Upper lobe of left lung (tissue), 6 donors: Measurements from ENCODE around the gene PTGDR2. TPM values are rescaled to one million over a fixed set of nuclear protein-coding genes. Genes with fewer than 3 reads are reported as not detected.

Source experiments
- ATAC-seq, 2 donors: fragments of 200-7000 bp; cut with Tn5 transposase; one replicate each; pipeline ENCODE4 v1.9.1; 2022; ENCODE audit warnings: mild to moderate bottlenecking in 2 of 2, moderate library complexity in 2 of 2; ENCODE audit not compliant: low FRiP score in 2 of 2
- DNase-seq, 2 donors: peaks; one replicate each; pipeline ENCODE4 v3.0.0-alpha.2; 2019 to 2020
- H3K27ac ChIP-seq, 4 donors: fragments of 200-600 bp; sonication (generic); one replicate each; pipeline ENCODE4 v1.5.1; 2016 to 2019
- H3K27me3 ChIP-seq, 4 donors: fragments of 200-600 bp; sonication (generic); one replicate each; pipeline ENCODE4 v1.5.1; 2017 to 2019
- H3K36me3 ChIP-seq, 4 donors: fragments of 200-600 bp; sonication (generic); one replicate each; pipeline ENCODE4 v1.5.1; 2016 to 2019
- H3K4me1 ChIP-seq, 4 donors: fragments of 200-600 bp; sonication (generic); one replicate each; pipeline ENCODE4 v1.5.1; 2018 to 2019
- H3K4me3 ChIP-seq, 4 donors: fragments of 200-600 bp; sonication (generic); one replicate each; pipeline ENCODE4 v1.5.1; 2017 to 2019; ENCODE audit warnings: mild to moderate bottlenecking in 2 of 4, moderate library complexity in 1 of 4
- H3K9me3 ChIP-seq, 4 donors: fragments of 200-600 bp; sonication (generic); one replicate each; pipeline ENCODE4 v1.5.1; 2018 to 2019
- CTCF ChIP-seq, 6 experiments: fragments of 450-650 bp in 4 of 6; fragments of 200-600 bp in 2 of 6; sonication (generic) in 2 of 6; IDR thresholded peaks; one replicate each; pipeline ENCODE4 v1.5.1; 2016 to 2019; ENCODE audit warnings: antibody characterized with exemption in 6 of 6
- EP300 ChIP-seq, 4 donors: sonication (generic); formaldehyde crosslinking; IDR thresholded peaks; one replicate each; pipeline ENCODE4 v1.5.1; 2017; ENCODE audit warnings: antibody characterized with exemption in 4 of 4, control low read depth in 2 of 4
- POLR2A ChIP-seq, 4 donors: fragments of 450-650 bp; IDR thresholded peaks; one replicate each; pipeline ENCODE4 v1.5.1; 2016 to 2017; ENCODE audit warnings: antibody characterized with exemption in 4 of 4, mild to moderate bottlenecking in 2 of 4
- POLR2AphosphoS5 ChIP-seq, 2 donors: sonication (generic); formaldehyde crosslinking; IDR thresholded peaks; one replicate each; pipeline ENCODE4 v1.5.1; 2017; ENCODE audit warnings: antibody characterized with exemption in 2 of 2
- WGBS, 2 donors: methylation state at CpG; one replicate each; pipeline ENCODE4 v1.1.5; 2017 to 2018; 5-methylcytosine and 5-hydroxymethylcytosine counted together
- total RNA-seq, 6 donors: library from RNA; depleted of rRNA in 4 of 6; stranded (reverse); fragments of >200 nt in 4 of 6; gene quantifications; one replicate each; pipeline versions ENCODE4 v1.1.0 to v1.2.1, GENCODE V29; 2016 to 2021
- donor health status: DM: no; HTN: no; CAD: no; lungs with moderate emphysema.
- donor health status: DM: no; HTN: yes; CAD: no; lungs with severe emphysema.

The PTGDR2 gene
- 1 to 10 TPM in 3 of 6 donors, under 1 TPM in 1, not detected in 2; 0.49 to 1.5 (median 1.1) TPM for total RNA-seq

GRCh38 chr11:60855726-60856633 is at the start of gene PTGDR2:
PTGDR2 (minus strand) TSS chr11:60855950; CDS start chr11:60853722, 2,228 bp downstream.
- no peak for TF ChIP-seq POLR2A (IDR thresholded peaks at IDR 0.05)
- TF ChIP-seq EP300 (IDR thresholded peaks at IDR 0.05), result no peak
- TF ChIP-seq CTCF (IDR thresholded peaks at IDR 0.05), result no peak
- no peak for TF ChIP-seq POLR2AphosphoS5 (IDR thresholded peaks at IDR 0.05)
- H3K9me3 ChIP-seq, result no peaks in the 10 kb centered on the region
- no peak for ATAC-seq
- no peak within 1 kb of the TSS for H3K27ac ChIP-seq
- no peaks in the 10 kb centered on the region for H3K4me1 ChIP-seq
- peaks cover 0 to 22% (median 8%) of the 10 kb centered on the region in 4 donors for H3K36me3 ChIP-seq
- H3K4me3 ChIP-seq, result no peak within 1 kb of the TSS
- no peaks in the 10 kb centered on the region for H3K27me3 ChIP-seq
- DNase-seq, result no peak
- WGBS, 2 donors, result 33 to 47% methylated on average over 14 of the region's 14 CpGs

GRCh38 chr11:60905047-60905446 is 49.3 kb upstream of the PTGDR2 start:
- Histone ChIP-seq H3K36me3 (peaks cover 25 to 37% (median 34%) of the 10 kb centered on the region in 4 donors), H3K4me3 (peak overlapping the region in 3 of 4 donors; percentile 88 to 96 (median 95)), H3K4me1 (peaks cover 15 to 26% (median 19%) of the 10 kb centered on the region in 4 donors), H3K27ac (peak overlapping the region in 1 of 4 donors; percentile 94), H3K27me3 (no peaks in the 10 kb centered on the region), H3K9me3 (no peaks in the 10 kb centered on the region)
- WGBS, 2 donors, result 39 to 50% methylated on average over 6 of the region's 6 CpGs
- TF ChIP-seq CTCF (IDR thresholded peaks at IDR 0.05), result no peak
- no peak for TF ChIP-seq POLR2A (IDR thresholded peaks at IDR 0.05)
- no peak for TF ChIP-seq EP300 (IDR thresholded peaks at IDR 0.05)
- TF ChIP-seq POLR2AphosphoS5 (IDR thresholded peaks at IDR 0.05), result no peak
- DNase-seq (no peak), ATAC-seq (no peak)

- ATAC-seq, result no peak
- 86 to 91% methylated on average over 10 to 11 of the region's 11 CpGs for WGBS, 2 donors
- Histone ChIP-seq H3K9me3 (no peaks in the 10 kb centered on the region), H3K27ac (no peak overlapping the region), H3K27me3 (no peaks in the 10 kb centered on the region), H3K36me3 (peaks cover 40 to 59% (median 53%) of the 10 kb centered on the region in 4 donors), H3K4me1 (peaks cover 15 to 26% (median 19%) of the 10 kb centered on the region in 4 donors), H3K4me3 (no peak overlapping the region)
- no peak for DNase-seq
- no peak for TF ChIP-seq CTCF (IDR thresholded peaks at IDR 0.05)
- TF ChIP-seq POLR2AphosphoS5 (IDR thresholded peaks at IDR 0.05), result no peak
- no peak for TF ChIP-seq EP300 (IDR thresholded peaks at IDR 0.05)
- TF ChIP-seq POLR2A (IDR thresholded peaks at IDR 0.05), result no peak
These were observed 46.9 kb upstream of the PTGDR2 start for GRCh38 chr11:60902625-60903024.

GRCh38 chr11:60900673-60901404 is 45.1 kb upstream of the PTGDR2 start:
- ATAC-seq (no peak), DNase-seq (no peak)
- peaks cover 58 to 77% (median 70%) of the 10 kb centered on the region in 4 donors for H3K36me3 ChIP-seq
- no peak overlapping the region for H3K4me3 ChIP-seq
- H3K27me3 ChIP-seq, result no peaks in the 10 kb centered on the region
- no peak overlapping the region for H3K27ac ChIP-seq
- peaks cover 14 to 17% (median 15%) of the 10 kb centered on the region in 4 donors for H3K4me1 ChIP-seq
- 93 to 98% methylated on average over 9 to 13 of the region's 13 CpGs for WGBS, 2 donors
- TF ChIP-seq CTCF (IDR thresholded peaks at IDR 0.05) (no peak), EP300 (IDR thresholded peaks at IDR 0.05) (no peak), POLR2A (IDR thresholded peaks at IDR 0.05) (no peak), POLR2AphosphoS5 (IDR thresholded peaks at IDR 0.05) (no peak)
- no peaks in the 10 kb centered on the region for H3K9me3 ChIP-seq
